Fibroblast of lung (primary cell): ENCODE results near the gene PCF11. TPM values are rescaled to one million over a fixed set of nuclear protein-coding genes. Genes with fewer than 3 reads are reported as not detected.

Source experiments
- DNase-seq, 2 donors: peaks; one replicate each; pipeline versions ENCODE4 v3.0.0 to v3.0.0-alpha.2; 2010; ENCODE audit warnings: low read depth in 2 of 2
- H2AFZ ChIP-seq: 2 replicates; pipeline ENCODE4 v1.5.1; 2012; ENCODE audit warnings: low read length, control low read depth, inconsistent platforms
- H3K27ac ChIP-seq: 2 replicates; pipeline ENCODE4 v1.5.1; 2011; ENCODE audit warnings: low read length, control low read depth; ENCODE audit not compliant: insufficient read depth
- H3K27me3 ChIP-seq: 2 replicates; pipeline ENCODE4 v1.5.1; 2011; ENCODE audit warnings: mild to moderate bottlenecking, low read length; ENCODE audit not compliant: control insufficient read depth, insufficient read depth
- H3K36me3 ChIP-seq: 2 replicates; pipeline ENCODE4 v1.5.1; 2011; ENCODE audit warnings: low read length; ENCODE audit not compliant: control insufficient read depth, insufficient read depth
- H3K4me1 ChIP-seq: 2 replicates; pipeline ENCODE4 v1.5.1; 2011; ENCODE audit warnings: low read length; ENCODE audit not compliant: control insufficient read depth, insufficient read depth; ENCODE audit errors: extremely low read depth
- H3K4me2 ChIP-seq: 2 replicates; pipeline ENCODE4 v1.5.1; 2011; ENCODE audit warnings: low read length, control low read depth; ENCODE audit not compliant: insufficient read depth; ENCODE audit errors: extremely low read depth
- H3K4me3 ChIP-seq, 4 experiments: fragments of 200-600 bp in 1 of 4; sonication (generic) in 1 of 4; replicated peaks in 1 of 4; 2 replicates each; pipeline ENCODE4 v1.5.1; 2011 to 2016; ENCODE audit warnings: low read length in 4 of 4, low read depth in 3 of 4, mild to moderate bottlenecking in 3 of 4, control low read depth in 2 of 4, inconsistent platforms in 1 of 4, mixed read lengths in 1 of 4; ENCODE audit not compliant: insufficient read depth in 1 of 4; ENCODE audit errors: control extremely low read depth in 1 of 4
- H3K79me2 ChIP-seq: 2 replicates; pipeline ENCODE4 v1.5.1; 2012; ENCODE audit warnings: mild to moderate bottlenecking, low read length, inconsistent platforms; ENCODE audit not compliant: control insufficient read depth, insufficient read depth
- H3K9ac ChIP-seq: 2 replicates; pipeline ENCODE4 v1.5.1; 2011; ENCODE audit warnings: mild to moderate bottlenecking, low read length, control low read depth; ENCODE audit not compliant: insufficient read depth
- H3K9me3 ChIP-seq: 2 replicates; pipeline ENCODE4 v1.5.1; 2012; ENCODE audit warnings: low read depth, low read length; ENCODE audit not compliant: control insufficient read depth, insufficient read depth
- H4K20me1 ChIP-seq: 2 replicates; pipeline ENCODE4 v1.5.1; 2011; ENCODE audit warnings: low read length; ENCODE audit not compliant: control insufficient read depth, insufficient read depth; ENCODE audit errors: extremely low read depth
- CTCF ChIP-seq, 2 donors: IDR thresholded peaks in 1 of 2; conservative IDR thresholded peaks in 1 of 2; 1 replicate in 1 of 2; 2 replicates in 1 of 2; pipeline ENCODE4 v1.5.1; 2011 to 2012; ENCODE audit warnings: low read length in 2 of 2, control low read depth in 1 of 2, inconsistent platforms in 1 of 2, low read depth in 1 of 2, mild to moderate bottlenecking in 1 of 2
- EZH2 ChIP-seq: IDR thresholded peaks from 2 replicates; pipeline ENCODE4 v1.5.1; 2012; ENCODE audit warnings: low read length, control low read depth, mild to moderate bottlenecking; ENCODE audit errors: missing control alignments
- polyA plus RNA-seq, 2 donors: library from polyadenylated mRNA; depleted of rRNA in 1 of 2; stranded (reverse) in 1 of 2; unstranded in 1 of 2; fragments of >200 nt; gene quantifications; 2 replicates each; pipeline ENCODE4 v1.2.1, GENCODE V29; 2011 to 2012; ENCODE audit warnings: missing spikeins in 1 of 2
- total RNA-seq: library from RNA; depleted of rRNA; stranded (reverse); fragments of >200 nt; gene quantifications from 2 replicates; pipeline ENCODE4 v1.2.1, GENCODE V29; 2014

PCF11 gene
- total and polyA plus RNA-seq, 2 donors (not counting 1 experiment from before 2014, with no cell fraction given), result 26.6 to 44.8 TPM

- no peak for DNase-seq
- H3K4me1 ChIP-seq, result no peaks in the 10 kb centered on the region
- H3K9me3 ChIP-seq, result no peaks in the 10 kb centered on the region
- H3K36me3 ChIP-seq, result no peaks in the 10 kb centered on the region
- H3K4me3 ChIP-seq, result no peak overlapping the region
- no peak overlapping the region for H3K4me2 ChIP-seq
- H3K79me2 ChIP-seq, result no peaks in the 10 kb centered on the region
- H3K9ac ChIP-seq, result no peak overlapping the region
- TF ChIP-seq EZH2 (no peak), CTCF (conservative IDR thresholded peaks at IDR 0.05 in 1 of 2, IDR thresholded peaks at IDR 0.05 in 1 of 2; ENCODE audit: low read depth in 1 of 2, low read length in 2 of 2) (no peak)
- no peak overlapping the region for H3K27ac ChIP-seq
- H4K20me1 ChIP-seq, result no peaks in the 10 kb centered on the region
- H2AFZ ChIP-seq, result no peak overlapping the region
- no peaks in the 10 kb centered on the region for H3K27me3 ChIP-seq
Measured at GRCh38 chr11:83139310-83139709, 17.6 kb upstream of the PCF11 start.

GRCh38 chr11:83140691-83141455, 16.1 kb upstream of the PCF11 start:
- no peak overlapping the region for H3K27ac ChIP-seq
- H3K9ac ChIP-seq, result no peak overlapping the region
- TF ChIP-seq CTCF (conservative IDR thresholded peaks at IDR 0.05 in 1 of 2, IDR thresholded peaks at IDR 0.05 in 1 of 2; ENCODE audit: low read depth in 1 of 2, low read length in 2 of 2) (no peak), EZH2 (no peak)
- H3K4me3 ChIP-seq, result no peak overlapping the region
- H2AFZ ChIP-seq, result no peak overlapping the region
- no peak overlapping the region for H3K4me2 ChIP-seq
- no peaks in the 10 kb centered on the region for H3K36me3 ChIP-seq
- H3K79me2 ChIP-seq, result no peaks in the 10 kb centered on the region
- no peaks in the 10 kb centered on the region for H4K20me1 ChIP-seq
- H3K4me1 ChIP-seq, result no peaks in the 10 kb centered on the region
- H3K27me3 ChIP-seq, result no peaks in the 10 kb centered on the region
- no peak for DNase-seq
- H3K9me3 ChIP-seq, result no peaks in the 10 kb centered on the region

GRCh38 chr11:83147895-83148294, 9.0 kb upstream of the PCF11 start:
- Histone ChIP-seq H3K9me3 (no peaks in the 10 kb centered on the region), H2AFZ (no peak overlapping the region), H3K27me3 (no peaks in the 10 kb centered on the region), H4K20me1 (no peaks in the 10 kb centered on the region), H3K4me1 (no peaks in the 10 kb centered on the region), H3K27ac (no peak overlapping the region), H3K4me2 (no peak overlapping the region), H3K79me2 (no peaks in the 10 kb centered on the region), H3K36me3 (no peaks in the 10 kb centered on the region), H3K4me3 (no peak overlapping the region), H3K9ac (no peak overlapping the region)
- DNase-seq, result no peak
- TF ChIP-seq EZH2, result no peak
